ENCODE data around the gene SCFD2.
"Not testable (repeated sequence)": the region's sequence is repeated elsewhere in the genome, so short reads cannot be mapped to it uniquely, and the experiment has no call there.

The SCFD2 gene

DNA sequence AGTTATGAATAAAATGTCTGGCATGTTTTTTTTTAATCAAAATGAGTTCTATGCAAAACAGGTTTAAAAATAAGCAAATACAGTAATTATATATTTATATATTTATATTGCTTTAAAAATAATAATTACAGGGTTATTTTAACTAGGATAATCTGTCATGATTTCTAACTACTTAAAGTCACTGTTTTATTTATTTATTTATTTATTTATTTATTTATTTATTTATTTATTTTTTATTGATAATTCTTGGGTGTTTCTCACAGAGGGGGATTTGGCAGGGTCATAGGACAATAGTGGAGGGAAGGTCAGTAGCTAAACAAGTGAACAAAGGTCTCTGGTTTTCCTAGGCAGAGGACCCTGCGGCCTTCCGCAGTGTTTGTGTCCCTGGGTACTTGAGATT, 129.2 kb downstream of the SCFD2 start:
- not testable (repeated sequence) for DNase-seq

DNA sequence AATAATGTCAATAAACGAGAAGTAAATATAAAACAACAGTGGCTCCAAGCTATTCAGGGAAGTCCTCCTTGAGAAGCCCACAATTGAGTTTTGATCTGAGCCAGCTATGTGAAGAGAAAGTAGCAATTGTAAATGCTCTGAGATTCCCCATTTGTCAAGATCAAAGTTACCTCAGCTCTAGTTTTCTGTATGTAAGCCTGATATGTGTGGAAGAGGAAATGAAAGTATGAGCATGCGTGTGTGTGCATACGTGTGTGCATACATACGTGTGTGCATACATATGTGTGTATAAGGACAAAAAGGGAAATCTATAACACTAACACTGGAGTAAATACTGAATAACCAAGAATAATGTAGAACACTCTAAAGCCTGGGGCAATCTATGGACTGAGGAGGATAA, 130.3 kb downstream of the SCFD2 start:
- DNase-seq: no peak

DNA sequence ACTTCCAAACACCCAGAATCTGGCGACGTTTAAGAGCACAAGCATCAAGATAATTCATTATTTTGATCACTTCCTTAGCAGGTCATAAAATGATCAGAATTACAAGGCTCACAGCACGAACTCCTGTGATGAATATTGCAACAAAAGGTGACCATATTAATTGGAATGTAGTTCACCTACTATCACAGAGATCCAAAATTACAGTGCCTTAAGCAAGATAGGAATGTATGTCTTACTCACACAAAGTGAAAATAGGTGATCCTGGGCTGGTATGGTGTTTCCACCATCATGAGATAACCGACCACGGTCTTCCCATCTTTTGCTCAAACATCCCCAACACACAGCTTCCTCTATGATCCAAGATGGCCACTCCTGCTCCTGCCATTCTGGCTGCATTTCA, 131.2 kb downstream of the SCFD2 start:
- no peak for DNase-seq

DNA sequence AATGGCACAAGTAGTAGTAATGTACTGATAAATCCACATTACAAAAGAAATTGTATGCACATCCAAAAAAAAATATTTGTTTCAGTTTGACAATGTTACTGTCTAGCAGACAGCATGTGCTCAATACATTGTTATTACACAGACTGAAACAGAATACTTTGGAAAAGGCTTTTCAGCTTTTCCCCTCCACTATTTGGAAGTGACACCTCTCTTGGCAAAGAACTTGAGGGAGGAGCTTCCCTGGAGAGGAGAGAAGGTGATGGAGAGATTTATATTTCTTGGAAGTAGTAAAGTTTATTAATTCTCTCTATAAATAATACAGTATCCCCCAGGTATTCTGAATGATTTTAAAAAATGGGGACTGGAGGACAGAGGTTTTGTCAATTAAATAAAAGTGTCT, 131.8 kb downstream of the SCFD2 start:
- DNase-seq: no peak

DNA sequence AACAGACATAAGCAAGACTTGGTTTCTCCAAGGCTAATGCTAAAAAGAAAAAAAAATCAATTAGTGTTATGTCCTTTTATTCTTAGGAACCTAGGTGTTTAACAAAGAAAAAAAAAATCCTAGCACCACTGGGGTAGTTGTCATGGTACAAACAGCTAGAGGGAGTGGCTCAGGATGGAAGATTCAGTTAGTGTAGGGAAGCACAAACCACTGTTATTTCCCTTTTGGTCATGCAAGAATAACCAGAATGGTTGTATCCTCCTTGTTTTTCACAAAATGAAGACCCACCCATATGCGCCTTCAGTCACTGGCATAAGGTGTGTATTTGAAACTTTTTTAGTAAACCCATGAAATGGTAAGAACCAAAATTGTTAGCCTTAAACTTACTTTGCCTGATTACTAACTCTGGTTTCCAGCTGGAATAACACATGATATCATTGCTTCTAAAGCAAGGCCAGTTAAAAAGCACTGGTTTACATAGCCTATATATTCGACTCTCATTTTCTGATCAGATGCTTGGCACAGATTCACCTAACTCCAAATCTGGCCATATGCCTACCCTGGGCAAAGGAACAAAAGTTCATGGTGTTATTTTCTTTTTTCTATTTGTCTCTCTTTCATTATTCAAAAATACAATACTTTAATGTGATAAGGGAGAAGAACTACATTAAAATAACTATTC, 132.6 kb downstream of the SCFD2 start:
- no peak for DNase-seq

DNA sequence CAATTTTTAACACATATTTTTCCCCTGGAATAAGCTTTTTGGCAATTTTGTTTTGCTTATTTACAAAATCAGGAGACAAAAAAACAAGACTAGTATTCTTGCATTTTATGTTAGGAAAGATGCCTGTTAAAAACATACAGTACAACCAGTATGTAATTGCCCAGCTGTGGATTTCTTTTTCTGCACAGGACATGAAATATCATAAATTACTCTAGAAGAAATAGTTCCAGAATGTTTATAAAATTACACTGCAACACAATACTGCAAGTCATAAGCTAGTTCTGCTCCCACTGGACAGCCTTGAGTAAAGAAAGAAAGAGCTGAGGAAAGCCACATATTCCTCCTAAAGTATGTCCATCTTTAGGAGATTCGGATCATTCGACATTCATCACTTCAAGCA, 133.5 kb downstream of the SCFD2 start:
- DNase-seq: no peak

DNA sequence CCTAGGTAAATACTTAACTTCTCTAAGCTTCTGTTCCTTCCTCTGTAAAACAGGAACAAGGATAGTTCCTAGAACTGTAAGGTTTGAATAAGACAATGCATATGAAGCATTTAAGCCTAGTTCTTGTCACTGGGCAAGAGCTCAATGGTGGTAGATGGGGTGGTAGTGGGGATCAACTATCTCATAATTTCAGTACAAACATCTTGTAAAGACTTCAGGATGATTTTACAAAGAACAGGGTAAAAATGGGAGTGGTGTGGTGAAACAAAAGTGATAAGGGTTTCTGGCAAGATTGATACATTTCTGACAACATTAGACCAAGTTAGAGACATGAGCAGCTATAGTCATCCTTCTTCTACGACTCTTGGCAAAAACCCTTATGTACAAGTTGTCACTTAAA, 137.8 kb downstream of the SCFD2 start:
- DNase-seq: no peak

DNA sequence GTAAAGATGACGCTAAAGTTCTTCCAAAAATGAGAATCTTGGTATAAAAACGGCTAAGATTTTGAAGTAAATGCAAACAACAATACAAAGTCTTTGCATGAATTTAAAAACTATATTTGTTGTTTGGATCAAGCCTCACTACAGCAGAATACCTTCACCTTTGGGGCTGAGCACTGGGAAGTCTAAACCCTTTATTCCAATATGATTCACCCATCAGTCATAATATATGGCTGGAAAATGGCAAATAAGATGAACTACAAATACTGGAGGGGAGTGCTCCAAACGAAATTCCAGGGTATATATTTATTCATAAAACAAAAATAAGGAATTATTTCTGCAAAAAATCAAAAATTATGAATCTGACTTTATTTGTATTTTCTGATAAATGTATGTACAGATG, 138.4 kb downstream of the SCFD2 start:
- no peak for DNase-seq

DNA sequence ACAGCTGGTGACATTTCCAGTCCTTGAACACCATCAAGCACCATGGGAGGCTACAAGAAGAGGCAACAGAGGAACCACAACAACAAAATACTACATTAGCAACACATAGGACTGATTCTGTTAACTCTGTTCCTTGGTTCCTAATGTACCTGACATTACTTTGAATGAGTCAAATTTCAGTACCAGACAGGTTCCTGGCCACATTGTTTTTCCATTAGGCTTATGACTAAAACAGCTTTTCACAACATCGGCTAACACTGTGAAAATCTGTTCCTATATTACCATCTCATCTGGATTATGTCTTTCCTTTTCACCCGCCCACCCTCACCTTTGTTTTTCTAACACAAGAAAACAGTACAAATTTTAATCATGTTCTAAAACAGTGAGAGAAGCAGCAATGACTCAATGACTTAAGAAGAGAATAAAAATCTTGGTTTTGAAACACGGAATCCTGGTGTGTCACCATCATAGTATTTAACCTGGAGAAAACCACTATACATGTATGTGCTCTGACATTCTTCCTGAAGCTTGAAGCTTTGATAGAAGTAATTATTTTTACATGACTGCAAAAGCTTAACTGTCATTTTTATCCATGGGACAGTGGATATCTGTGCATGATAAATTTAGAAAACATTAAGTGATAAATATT, 143.9 kb downstream of the SCFD2 start:
- no peak for DNase-seq

DNA sequence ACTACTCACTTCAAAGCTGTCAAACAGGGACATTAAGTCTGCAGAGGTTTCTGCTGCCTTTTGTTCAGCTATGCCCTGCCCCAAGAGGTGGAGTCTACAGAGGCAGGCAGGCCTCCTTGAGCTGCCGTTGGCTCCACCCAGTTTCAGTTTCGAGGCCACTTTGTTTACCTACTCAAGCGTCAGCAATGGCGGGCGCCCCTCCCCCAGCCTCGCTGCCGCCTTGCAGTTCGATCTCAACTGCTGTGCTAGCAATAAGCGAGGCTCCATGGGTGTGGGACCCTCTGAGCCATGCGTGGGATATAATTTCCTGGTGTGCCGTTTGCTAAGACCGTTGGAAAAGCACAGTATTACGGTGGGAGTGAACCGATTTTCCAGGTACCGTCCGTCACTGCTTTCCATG, 146.7 kb downstream of the SCFD2 start:
- not testable (repeated sequence) for DNase-seq

DNA sequence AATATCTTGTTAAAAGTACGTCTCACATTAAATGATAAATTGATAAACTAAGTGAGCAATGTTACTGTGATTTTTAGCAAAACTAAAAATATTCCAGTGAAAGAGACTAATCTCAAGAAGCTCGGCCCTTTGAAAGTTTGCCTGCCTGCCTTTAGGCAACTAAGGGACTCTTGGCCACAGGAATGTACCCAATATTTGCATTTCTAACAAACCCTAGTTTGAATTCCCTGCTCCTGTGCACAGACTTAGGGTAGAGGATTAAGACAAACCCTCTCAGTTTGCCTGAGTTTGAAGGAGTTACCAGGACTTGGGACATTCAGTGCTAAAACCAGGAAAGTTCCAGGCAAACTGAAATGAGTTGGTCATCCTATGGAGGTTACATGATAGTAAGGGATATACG, 157.1 kb downstream of the SCFD2 start:
- no peak for DNase-seq

DNA sequence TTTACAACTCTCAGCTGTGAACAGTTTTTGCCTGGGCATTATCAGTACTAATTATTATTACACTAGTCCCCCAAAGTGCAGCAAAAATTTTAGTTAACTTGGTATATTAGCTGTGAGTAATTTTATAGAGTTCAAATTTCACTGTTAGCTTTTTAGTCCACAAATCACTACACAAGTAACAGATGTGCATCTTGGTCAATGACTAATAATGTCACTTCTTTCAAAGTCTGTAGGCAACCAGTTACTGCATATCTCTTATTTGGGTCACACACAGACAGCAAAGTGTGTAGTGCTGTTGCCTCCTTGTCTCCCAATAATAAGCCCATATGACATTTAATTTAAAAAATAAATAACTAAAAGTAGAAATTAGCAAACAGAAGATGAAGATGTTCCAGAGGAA, 159.9 kb downstream of the SCFD2 start:
- no peak for DNase-seq

DNA sequence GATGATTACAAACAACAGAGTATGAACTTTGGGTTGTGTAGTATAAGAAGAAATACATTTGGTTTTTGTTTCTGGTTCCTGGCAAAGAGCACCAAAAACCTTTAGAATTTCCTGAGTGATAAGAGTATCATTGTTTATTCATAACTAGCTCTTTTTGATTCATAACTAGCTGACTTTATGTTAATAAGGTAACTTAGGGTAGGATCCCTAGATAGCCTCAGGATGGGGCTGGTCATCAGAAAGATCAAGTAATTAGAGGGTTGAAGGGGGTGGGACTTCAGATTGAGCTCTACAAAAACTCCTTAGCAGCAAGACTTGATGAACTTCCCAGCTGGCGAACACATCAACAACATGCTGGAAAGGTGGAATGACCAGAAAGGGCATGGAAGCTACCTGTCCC, 166.5 kb downstream of the SCFD2 start:
- DNase-seq: no peak

DNA sequence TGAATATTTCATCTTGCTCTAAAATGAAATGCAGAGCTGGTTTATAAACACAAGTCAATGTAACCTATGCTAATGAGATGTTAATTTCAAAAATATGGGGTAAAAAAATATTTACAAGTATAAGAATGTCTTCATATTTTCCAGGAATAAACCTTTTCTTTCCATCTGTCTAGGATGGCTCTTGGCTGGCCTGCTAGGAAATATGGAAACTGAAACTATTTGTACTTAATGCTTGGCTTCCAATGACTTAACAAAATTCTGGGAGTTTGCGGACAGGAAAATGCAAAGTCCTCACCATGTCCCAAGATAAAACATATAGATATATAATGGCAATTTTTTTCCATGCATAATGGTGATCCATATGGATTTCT, 168.1 kb downstream of the SCFD2 start:
- no peak for DNase-seq

DNA sequence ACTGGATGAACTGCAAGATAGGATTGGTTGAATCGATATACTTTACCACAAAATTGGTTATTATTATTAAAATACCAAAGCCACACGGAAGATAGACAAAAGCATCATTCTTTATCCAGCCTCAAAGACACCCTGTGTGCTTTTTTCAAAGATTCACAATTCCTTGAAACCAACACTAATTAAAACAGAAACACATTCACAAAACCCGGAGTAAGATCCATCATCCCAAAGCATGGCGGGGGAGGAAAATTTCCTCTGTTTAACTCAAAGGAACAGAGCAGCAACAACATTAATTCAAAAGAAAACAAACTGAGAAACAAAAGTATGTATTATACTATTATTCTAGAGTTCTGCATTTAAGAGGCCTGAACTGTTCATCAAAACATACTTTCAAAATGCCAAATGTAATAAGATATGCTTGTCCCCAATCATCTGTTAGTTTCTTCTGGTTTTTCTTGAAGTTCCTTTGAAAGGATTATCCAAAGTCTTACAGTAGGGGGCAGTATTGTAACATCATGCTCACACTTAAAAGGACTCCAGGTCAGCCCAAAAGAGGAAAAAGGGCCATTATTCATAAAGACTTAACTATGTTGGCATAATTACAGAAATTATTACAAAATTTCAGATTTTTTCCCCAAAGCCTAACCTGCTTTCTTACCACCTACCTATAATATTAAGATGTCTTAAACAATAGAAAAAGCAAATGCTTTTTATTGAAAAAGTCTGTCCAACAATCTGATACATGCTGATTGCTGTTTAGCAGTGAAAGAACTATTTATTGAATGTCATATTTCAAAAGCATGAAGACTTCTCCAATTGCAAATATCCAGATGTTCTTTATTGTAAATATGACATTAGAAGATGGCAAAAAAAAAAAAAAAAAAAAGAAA, 168.7 kb downstream of the SCFD2 start:
- peak; percentile 68 to 88 for DNase-seq

DNA sequence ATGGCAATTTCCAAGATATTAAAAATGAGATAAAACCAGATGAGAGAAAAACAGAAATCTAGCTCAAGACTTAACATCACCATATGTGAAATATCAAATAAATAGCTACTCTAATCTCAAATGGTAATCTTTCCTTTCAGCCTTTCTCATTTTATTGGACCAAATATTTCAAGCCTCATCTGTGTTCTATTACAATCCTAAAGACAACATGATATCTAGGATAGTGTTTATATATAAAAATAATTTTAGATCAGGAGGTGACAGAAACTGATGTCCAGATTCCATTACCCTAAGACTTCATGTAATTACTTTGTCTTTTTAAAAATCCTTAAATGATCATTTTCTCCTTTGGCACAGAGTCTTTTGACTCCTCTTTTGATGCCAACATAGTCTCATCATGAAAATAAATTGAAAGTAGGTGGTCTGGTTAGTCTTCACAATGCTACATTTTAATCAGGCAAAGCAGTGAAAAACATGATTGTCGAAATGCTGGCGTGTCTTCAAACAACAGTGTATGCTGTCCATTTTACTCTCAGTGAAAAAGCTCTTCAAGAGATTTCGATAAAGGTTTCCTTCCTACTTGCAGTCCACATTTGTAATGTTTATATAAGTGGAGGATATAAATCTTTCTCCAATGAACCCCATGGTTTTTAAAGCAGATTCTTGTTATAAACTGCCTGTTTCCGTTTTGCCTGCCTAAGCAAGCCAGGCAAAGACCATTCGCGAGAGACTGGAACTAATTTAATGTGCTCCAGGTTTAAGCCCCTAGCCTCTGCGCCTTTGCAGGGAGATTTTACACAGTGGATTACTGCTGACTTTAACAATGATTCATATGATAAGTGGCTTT, 169.8 kb downstream of the SCFD2 start:
- DNase-seq: no peak

DNA sequence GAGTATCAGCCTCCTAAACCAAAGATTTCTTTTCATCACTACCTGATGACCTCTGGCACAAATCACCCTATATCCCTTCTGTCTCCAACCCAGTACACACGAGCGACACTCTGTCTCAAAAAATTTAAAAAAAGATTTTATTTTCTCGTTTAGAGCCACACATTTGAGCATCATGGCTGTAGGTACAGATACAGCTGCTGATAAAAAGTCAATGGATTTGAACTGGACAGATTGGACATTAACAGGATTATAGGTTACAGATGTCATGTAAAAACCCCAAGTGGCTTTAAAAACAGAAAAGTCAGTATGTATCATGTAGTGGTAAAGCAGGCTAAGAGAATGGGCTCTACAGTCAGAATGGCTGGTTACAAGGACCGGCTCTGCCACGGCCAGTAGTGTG, 171.1 kb downstream of the SCFD2 start:
- no peak for DNase-seq

DNA sequence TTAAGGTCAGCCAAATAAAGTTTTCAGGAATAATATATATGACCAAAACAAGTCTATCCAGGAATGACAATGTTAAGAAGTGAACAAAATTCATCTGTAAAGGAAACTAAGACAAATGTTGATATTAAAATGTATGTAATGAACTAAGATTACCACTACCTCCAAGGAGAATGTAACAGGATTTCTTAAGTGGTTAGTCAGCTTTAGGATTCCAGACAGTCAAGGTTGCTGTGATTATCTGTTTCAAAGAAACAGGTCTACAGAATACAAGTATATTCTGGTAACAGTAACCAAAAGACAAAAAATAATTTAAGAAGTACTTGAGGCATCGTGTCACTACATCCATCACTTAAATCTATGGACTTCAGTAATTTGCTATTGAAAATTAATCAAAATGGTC, 172.8 kb downstream of the SCFD2 start:
- DNase-seq: no peak

DNA sequence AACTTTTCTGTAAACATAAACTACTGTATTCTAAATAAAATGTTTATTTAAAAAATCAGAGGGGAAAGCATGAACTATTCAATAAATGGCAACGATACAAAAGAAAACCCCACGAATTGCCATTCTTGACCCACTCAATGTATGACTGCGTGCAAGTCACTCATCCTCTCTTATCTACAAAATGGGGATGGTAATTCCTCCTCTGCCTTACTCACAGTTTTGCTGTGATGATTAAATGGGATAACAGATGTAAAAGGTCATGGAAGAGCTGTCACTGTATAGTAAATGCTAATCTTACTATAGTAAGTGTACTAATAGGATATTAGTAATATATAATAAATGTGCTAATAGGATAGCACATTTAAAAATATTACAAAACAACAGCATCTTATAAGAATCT, 173.4 kb downstream of the SCFD2 start:
- no peak for DNase-seq

DNA sequence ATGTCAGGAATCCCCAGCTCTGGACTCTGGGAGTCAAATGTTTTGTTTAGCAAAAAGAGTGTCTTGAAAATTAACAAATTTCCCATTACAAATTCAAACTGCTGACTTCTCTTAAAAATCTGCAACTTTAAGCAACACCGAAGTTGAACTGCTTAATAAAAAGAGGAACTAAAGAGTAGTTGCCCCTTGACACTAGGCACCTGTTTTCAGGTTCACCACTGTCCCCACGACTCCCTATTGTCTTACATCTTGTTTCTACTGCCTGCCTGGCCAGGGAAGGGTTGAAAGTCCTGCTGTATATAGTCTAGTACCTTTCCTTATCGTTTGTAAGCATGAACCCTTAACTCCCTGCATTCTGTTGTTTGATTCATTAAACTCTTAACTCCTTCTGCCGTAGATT, 173.9 kb downstream of the SCFD2 start:
- DNase-seq: no peak

DNA sequence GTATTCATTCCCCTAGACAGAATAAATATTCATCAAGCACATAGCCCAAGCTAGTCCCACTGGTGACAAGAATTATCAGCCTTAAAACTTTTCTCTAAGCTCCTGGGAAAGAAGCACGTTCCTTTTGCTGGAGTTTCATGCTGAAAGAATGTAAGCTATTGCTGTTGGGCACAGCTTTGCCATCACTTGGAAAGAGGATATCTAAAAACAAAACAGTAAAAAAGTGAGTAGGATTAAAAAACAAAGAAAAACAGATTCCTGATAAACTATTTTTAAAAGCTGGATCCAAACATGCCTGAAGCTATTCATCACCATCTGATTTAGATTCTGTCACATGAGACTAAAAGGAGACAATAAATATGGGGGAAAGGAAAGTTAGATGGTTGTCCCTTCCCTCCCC, 176.8 kb downstream of the SCFD2 start:
- no peak for DNase-seq

DNA sequence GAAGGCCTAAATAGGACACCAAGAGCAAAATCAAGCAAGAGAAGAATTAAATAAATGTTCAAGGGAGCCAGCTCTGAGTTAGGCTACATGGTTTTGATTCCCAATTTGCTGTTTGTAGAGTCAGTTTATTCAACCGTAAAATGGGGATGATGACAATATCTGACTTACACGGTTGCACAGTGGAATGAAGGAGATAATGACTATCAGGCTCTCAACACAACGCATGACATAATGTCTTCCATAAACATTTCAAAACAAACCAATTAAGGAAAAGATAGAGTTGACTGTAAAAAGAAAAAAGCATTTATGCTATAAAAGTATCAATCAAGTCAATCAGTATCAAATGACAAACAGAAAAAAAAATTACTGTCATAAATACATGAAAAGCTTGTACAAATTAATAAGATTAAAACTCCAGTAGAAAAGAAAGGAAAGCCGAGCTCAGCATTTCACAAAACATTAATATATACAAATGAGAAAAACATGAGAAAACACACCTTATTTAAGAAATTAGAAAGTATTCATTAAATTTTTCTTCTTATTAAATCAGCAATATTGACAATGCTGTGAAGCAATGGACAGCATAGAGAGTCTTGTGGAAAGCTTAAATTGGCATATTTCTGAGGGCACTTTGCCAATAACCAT, 179.0 kb downstream of the SCFD2 start:
- no peak for DNase-seq
